Uterus (tissue), 4 donors: ENCODE results near the gene NUDT3. TPM values are rescaled to one million over a fixed set of nuclear protein-coding genes. Genes with fewer than 3 reads are reported as not detected.
"Not testable (repeated sequence)": the region's sequence is repeated elsewhere in the genome, so short reads cannot be mapped to it uniquely, and the experiment has no call there.

ENCODE experiments used
- DNase-seq, 2 donors: peaks; one replicate each; pipeline ENCODE4 v3.0.0-alpha.2; 2019 to 2020
- H3K27ac ChIP-seq, 2 donors: fragments of 200-600 bp; sonication (generic); 1 replicate in 1 of 2; 2 replicates in 1 of 2; pipeline ENCODE4 v1.5.1; 2016 to 2018
- H3K27me3 ChIP-seq, 2 donors: fragments of 200-600 bp; sonication (generic); one replicate each; pipeline ENCODE4 v1.5.1; 2018 to 2019; ENCODE audit warnings: control low read depth in 1 of 2
- H3K36me3 ChIP-seq, 2 donors: fragments of 200-600 bp; sonication (generic); one replicate each; pipeline ENCODE4 v1.5.1; 2019; ENCODE audit warnings: control low read depth in 1 of 2
- H3K4me1 ChIP-seq, 2 donors: fragments of 200-600 bp; sonication (generic); one replicate each; pipeline ENCODE4 v1.5.1; 2018 to 2019; ENCODE audit warnings: control low read depth in 1 of 2
- H3K4me3 ChIP-seq, 2 donors: fragments of 200-600 bp; sonication (generic); 1 replicate in 1 of 2; 2 replicates in 1 of 2; pipeline ENCODE4 v1.5.1; 2018 to 2019; ENCODE audit warnings: mild to moderate bottlenecking in 1 of 2
- H3K9me3 ChIP-seq, 2 donors: fragments of 200-600 bp; sonication (generic); one replicate each; pipeline ENCODE4 v1.5.1; 2019; ENCODE audit warnings: control low read depth in 1 of 2
- CTCF ChIP-seq, 4 experiments: fragments of 200-600 bp in 2 of 4; fragments of 450-650 bp in 2 of 4; sonication (generic) in 2 of 4; IDR thresholded peaks; one replicate each; pipeline ENCODE4 v1.5.1; 2016 to 2019; ENCODE audit warnings: antibody characterized with exemption in 4 of 4, mild to moderate bottlenecking in 2 of 4, moderate library complexity in 1 of 4
- POLR2A ChIP-seq, 2 donors: fragments of 450-650 bp; IDR thresholded peaks; one replicate each; pipeline ENCODE4 v1.6.1; 2016; ENCODE audit warnings: antibody characterized with exemption in 2 of 2, mild to moderate bottlenecking in 1 of 2, moderate library complexity in 1 of 2
- intact Hi-C: fragments of 100-400 bp; cut with DNase I; formaldehyde crosslinking; loops from one replicate; pipeline ENCODE4 v1.15.1; 2023; ENCODE audit warnings: low total_unique reads
- total RNA-seq, 4 donors: library from RNA; depleted of rRNA in 3 of 4; stranded (reverse); fragments of >200 nt in 3 of 4; gene quantifications; one replicate each; pipeline versions ENCODE4 v1.1.0 to v1.2.4, GENCODE V29; 2014 to 2023
- donor health status: DM: yes; HTN: yes; CAD: no.

NUDT3 gene
- total RNA-seq, 4 donors from 2014 or later: 15.6 to 58.8 (median 38.2) TPM

GRCh38 chr6:34267746-34268145 lies 124.7 kb downstream of the NUDT3 start:
- intact Hi-C loops: no loop called here
- no peaks in the 10 kb centered on the region for H3K27me3 ChIP-seq
- no peaks in the 10 kb centered on the region for H3K4me1 ChIP-seq
- TF ChIP-seq CTCF (IDR thresholded peaks at IDR 0.05) (no peak), POLR2A (IDR thresholded peaks at IDR 0.05) (no peak)
- H3K27ac ChIP-seq: no peak overlapping the region
- H3K4me3 ChIP-seq: no peak overlapping the region
- no peaks in the 10 kb centered on the region for H3K9me3 ChIP-seq
- no peaks in the 10 kb centered on the region for H3K36me3 ChIP-seq
- DNase-seq: no peak

- H3K4me3 ChIP-seq, intact Hi-C loops, DNase-seq: not testable (repeated sequence)
Observed at GRCh38 chr6:34263484-34263883, 129.0 kb downstream of the NUDT3 start.

GRCh38 chr6:34260576-34261267 lies 131.7 kb downstream of the NUDT3 start:
- Histone ChIP-seq H3K27ac (no peak overlapping the region), H3K4me3 (no peak overlapping the region), H3K36me3 (no peaks in the 10 kb centered on the region), H3K9me3 (no peaks in the 10 kb centered on the region), H3K4me1 (no peaks in the 10 kb centered on the region), H3K27me3 (no peaks in the 10 kb centered on the region)
- TF ChIP-seq CTCF (IDR thresholded peaks at IDR 0.05): no peak
- TF ChIP-seq POLR2A (IDR thresholded peaks at IDR 0.05): no peak
- DNase-seq: no peak
- intact Hi-C loops: no loop called here

More at GRCh38 chr6:34263484-34263883, 129.0 kb downstream of the NUDT3 start:
- H3K27ac ChIP-seq, H3K36me3 ChIP-seq, H3K9me3 ChIP-seq, H3K4me1 ChIP-seq, H3K27me3 ChIP-seq: not testable (repeated sequence)

- no peaks in the 10 kb centered on the region for H3K9me3 ChIP-seq
- no peak for DNase-seq
- no peak overlapping the region for H3K27ac ChIP-seq
- TF ChIP-seq CTCF (IDR thresholded peaks at IDR 0.05) (no peak), POLR2A (IDR thresholded peaks at IDR 0.05) (no peak)
- no peaks in the 10 kb centered on the region for H3K27me3 ChIP-seq
- H3K4me3 ChIP-seq: no peak overlapping the region
- no peaks in the 10 kb centered on the region for H3K36me3 ChIP-seq
- no peaks in the 10 kb centered on the region for H3K4me1 ChIP-seq
- intact Hi-C loops: no loop called here
Observed at GRCh38 chr6:34259529-34260069, 132.9 kb downstream of the NUDT3 start.

- H3K36me3 ChIP-seq, intact Hi-C loops, H3K27ac ChIP-seq, DNase-seq, H3K27me3 ChIP-seq, H3K4me3 ChIP-seq, H3K9me3 ChIP-seq, H3K4me1 ChIP-seq: not testable (repeated sequence)
Observed at GRCh38 chr6:34252395-34252794, 140.1 kb downstream of the NUDT3 start.

- Histone ChIP-seq H3K4me3 (peak overlapping the region; percentile 84 to 91), H3K27ac (peak overlapping the region; percentile 92 to 95), H3K27me3 (no peaks in the 10 kb centered on the region), H3K4me1 (peaks cover 1 to 4% of the 10 kb centered on the region in 2 donors), H3K36me3 (no peaks in the 10 kb centered on the region), H3K9me3 (no peaks in the 10 kb centered on the region)
- intact Hi-C loops: loop anchor here (5.0 kb wide), 2 partner anchors 143 to 168 kb away; partner anchors contain the start of gene NUDT3
- no peak for DNase-seq
- TF ChIP-seq POLR2A (IDR thresholded peaks at IDR 0.05) (no peak), CTCF (IDR thresholded peaks at IDR 0.05) (no peak)
Observed at GRCh38 chr6:34249469-34250261, 142.8 kb downstream of the NUDT3 start.
